HG03280 (cell line): ENCODE data around the gene ITPR3.

Experiments used
- ATAC-seq: cut with Tn5 transposase; IDR thresholded peaks from one replicate; pipeline ENCODE4 v1.9.1; 2021; ENCODE audit warnings: mild to moderate bottlenecking, moderate library complexity; ENCODE audit not compliant: unreplicated experiment

The ITPR3 gene

GRCh38 chr6:33664506-33665057, 43.5 kb downstream of the ITPR3 start:
- no peak for ATAC-seq

GRCh38 chr6:33665957-33666356, 44.8 kb downstream of the ITPR3 start:
- ATAC-seq, result no peak

- ATAC-seq, result no peak
Observed at GRCh38 chr6:33667072-33667471, 46.0 kb downstream of the ITPR3 start.

GRCh38 chr6:33667776-33668175, 46.7 kb downstream of the ITPR3 start:
- no peak for ATAC-seq

- no peak for ATAC-seq
Observed at GRCh38 chr6:33668328-33668727, 47.2 kb downstream of the ITPR3 start.

GRCh38 chr6:33668914-33669313, 47.8 kb downstream of the ITPR3 start:
- no peak for ATAC-seq

GRCh38 chr6:33670086-33670660, 49.1 kb downstream of the ITPR3 start:
- ATAC-seq, result no peak

GRCh38 chr6:33670971-33671743, 50.0 kb downstream of the ITPR3 start:
- no peak for ATAC-seq

- ATAC-seq, result no peak
Observed at GRCh38 chr6:33671744-33672072, 50.6 kb downstream of the ITPR3 start.

- ATAC-seq, result no peak
Observed at GRCh38 chr6:33672808-33673207, 51.7 kb downstream of the ITPR3 start.

- no peak for ATAC-seq
Observed at GRCh38 chr6:33673851-33674250, 52.7 kb downstream of the ITPR3 start.

- no peak for ATAC-seq
Observed at GRCh38 chr6:33675968-33676367, 54.8 kb downstream of the ITPR3 start.

GRCh38 chr6:33676416-33677142, 55.5 kb downstream of the ITPR3 start:
- no peak for ATAC-seq

- no peak for ATAC-seq
Observed at GRCh38 chr6:33677143-33677660, 56.1 kb downstream of the ITPR3 start.

GRCh38 chr6:33677689-33678088, 56.6 kb downstream of the ITPR3 start:
- no peak for ATAC-seq

GRCh38 chr6:33678233-33678931, 57.3 kb downstream of the ITPR3 start:
- no peak for ATAC-seq

- no peak for ATAC-seq
Observed at GRCh38 chr6:33678932-33679490, 57.9 kb downstream of the ITPR3 start.

GRCh38 chr6:33679761-33680160, 58.6 kb downstream of the ITPR3 start:
- ATAC-seq, result no peak

- ATAC-seq, result no peak
Observed at GRCh38 chr6:33682341-33682740, 61.2 kb downstream of the ITPR3 start.

- ATAC-seq, result no peak
Observed at GRCh38 chr6:33683051-33683571, 62.0 kb downstream of the ITPR3 start.
